Nephron progenitor cell (in vitro differentiated cells): ENCODE data around the gene ZNF700.
"Not testable (repeated sequence)": the region's sequence is repeated elsewhere in the genome, so short reads cannot be mapped to it uniquely, and the experiment has no call there.

Experiments used
- DNase-seq: peaks from one replicate; pipeline ENCODE4 v3.0.0; 2021
- H3K27ac Mint-ChIP-seq: 2 replicates; pipeline ENCODE4 v1.8.0; 2021; ENCODE audit warnings: mild to moderate bottlenecking, moderate library complexity, mixed read lengths
- H3K27me3 Mint-ChIP-seq: 2 replicates; pipeline ENCODE4 v1.8.0; 2021; ENCODE audit warnings: mild to moderate bottlenecking, low read depth, mixed read lengths; ENCODE audit not compliant: poor library complexity
- H3K36me3 Mint-ChIP-seq: 2 replicates; pipeline ENCODE4 v1.8.0; 2021; ENCODE audit warnings: low read depth, mixed read lengths
- H3K4me1 Mint-ChIP-seq: 2 replicates; pipeline ENCODE4 v1.8.0; 2021; ENCODE audit warnings: mixed read lengths
- H3K4me3 Mint-ChIP-seq: 2 replicates; pipeline ENCODE4 v1.8.0; 2021; ENCODE audit warnings: mild to moderate bottlenecking, moderate library complexity, mixed read lengths
- H3K9me3 Mint-ChIP-seq: 2 replicates; pipeline ENCODE4 v1.8.0; 2021; ENCODE audit warnings: mild to moderate bottlenecking, moderate library complexity, mixed read lengths
- TF ChIP-seq, protein P1 (sequence below): fragments of 200-600 bp; sonication (generic); IDR thresholded peaks from 2 replicates; pipeline ENCODE4 v1.5.0; 2021; ENCODE audit warnings: antibody characterized with exemption

The ZNF700 gene

DNA sequence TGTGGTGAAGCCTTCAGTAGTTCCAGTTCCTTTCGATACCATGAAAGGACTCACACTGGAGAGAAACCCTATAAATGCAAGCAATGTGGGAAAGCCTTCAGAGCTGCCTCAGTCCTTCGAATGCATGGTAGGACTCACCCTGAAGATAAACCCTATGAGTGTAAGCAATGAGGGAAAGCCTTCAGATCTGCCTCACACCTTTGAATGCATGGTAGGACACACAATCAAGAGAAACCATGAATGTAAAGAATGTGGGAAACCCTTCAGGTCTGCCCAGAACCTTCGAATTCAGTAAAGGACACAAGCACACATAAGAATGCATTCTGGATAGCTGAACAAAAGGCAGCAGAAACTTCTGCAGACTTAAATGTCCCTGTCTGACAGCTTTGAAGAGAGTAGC is 19.0 kb upstream of the ZNF700 start:
- DNase-seq, result no peak
- TF ChIP-seq, protein P1, sequence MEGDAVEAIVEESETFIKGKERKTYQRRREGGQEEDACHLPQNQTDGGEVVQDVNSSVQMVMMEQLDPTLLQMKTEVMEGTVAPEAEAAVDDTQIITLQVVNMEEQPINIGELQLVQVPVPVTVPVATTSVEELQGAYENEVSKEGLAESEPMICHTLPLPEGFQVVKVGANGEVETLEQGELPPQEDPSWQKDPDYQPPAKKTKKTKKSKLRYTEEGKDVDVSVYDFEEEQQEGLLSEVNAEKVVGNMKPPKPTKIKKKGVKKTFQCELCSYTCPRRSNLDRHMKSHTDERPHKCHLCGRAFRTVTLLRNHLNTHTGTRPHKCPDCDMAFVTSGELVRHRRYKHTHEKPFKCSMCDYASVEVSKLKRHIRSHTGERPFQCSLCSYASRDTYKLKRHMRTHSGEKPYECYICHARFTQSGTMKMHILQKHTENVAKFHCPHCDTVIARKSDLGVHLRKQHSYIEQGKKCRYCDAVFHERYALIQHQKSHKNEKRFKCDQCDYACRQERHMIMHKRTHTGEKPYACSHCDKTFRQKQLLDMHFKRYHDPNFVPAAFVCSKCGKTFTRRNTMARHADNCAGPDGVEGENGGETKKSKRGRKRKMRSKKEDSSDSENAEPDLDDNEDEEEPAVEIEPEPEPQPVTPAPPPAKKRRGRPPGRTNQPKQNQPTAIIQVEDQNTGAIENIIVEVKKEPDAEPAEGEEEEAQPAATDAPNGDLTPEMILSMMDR, result no peak
- Mint-ChIP-seq H3K27ac (no peak overlapping the region), H3K4me1 (no peaks in the 10 kb centered on the region), H3K27me3 (peaks cover 4% of the 10 kb centered on the region), H3K9me3 (peaks cover 100% of the 10 kb centered on the region), H3K36me3 (peaks cover 87% of the 10 kb centered on the region), H3K4me3 (no peak overlapping the region)

- not testable (repeated sequence) for H3K4me1 Mint-ChIP-seq, H3K27me3 Mint-ChIP-seq, H3K4me3 Mint-ChIP-seq, DNase-seq, H3K27ac Mint-ChIP-seq
- H3K36me3 Mint-ChIP-seq, result peaks cover 67% of the 10 kb centered on the region
- peaks cover 98% of the 10 kb centered on the region for H3K9me3 Mint-ChIP-seq
Measured at GRCh38 chr19:11911937-11912336, 13.0 kb upstream of the ZNF700 start.

DNA sequence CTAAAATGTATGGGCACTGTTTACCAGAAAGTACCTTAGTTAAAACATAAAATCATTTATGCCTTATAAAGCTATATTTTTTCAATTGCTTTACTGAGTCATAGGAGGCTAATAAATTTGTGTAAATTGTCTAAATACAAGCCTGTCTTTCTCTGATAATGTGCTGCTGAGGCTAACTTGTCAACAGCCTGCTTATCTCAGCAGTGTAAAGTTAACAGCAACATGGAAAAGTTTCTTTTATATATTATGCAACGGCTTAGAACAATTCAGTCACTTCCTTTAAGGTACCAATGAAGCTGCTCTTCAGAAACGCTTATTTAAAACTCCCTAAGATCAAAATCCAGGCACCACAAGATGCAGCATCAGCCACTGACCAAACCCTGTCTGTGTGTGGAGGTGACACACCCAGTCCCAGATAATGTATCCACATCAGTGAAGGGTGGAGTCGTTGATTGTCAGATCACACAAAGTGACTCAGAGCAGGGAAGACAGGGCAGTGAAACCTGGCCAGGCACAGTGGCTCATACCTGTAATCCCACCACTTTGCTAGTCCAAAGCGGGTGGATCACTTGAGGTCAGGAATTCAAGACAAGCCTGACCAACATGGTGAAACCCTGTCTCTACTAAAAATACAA is 10.4 kb upstream of the ZNF700 start:
- H3K4me3 Mint-ChIP-seq, H3K4me1 Mint-ChIP-seq, H3K27ac Mint-ChIP-seq, H3K27me3 Mint-ChIP-seq, DNase-seq: not testable (repeated sequence)
- Mint-ChIP-seq H3K9me3 (peaks cover 96% of the 10 kb centered on the region), H3K36me3 (peaks cover 57% of the 10 kb centered on the region)

DNA sequence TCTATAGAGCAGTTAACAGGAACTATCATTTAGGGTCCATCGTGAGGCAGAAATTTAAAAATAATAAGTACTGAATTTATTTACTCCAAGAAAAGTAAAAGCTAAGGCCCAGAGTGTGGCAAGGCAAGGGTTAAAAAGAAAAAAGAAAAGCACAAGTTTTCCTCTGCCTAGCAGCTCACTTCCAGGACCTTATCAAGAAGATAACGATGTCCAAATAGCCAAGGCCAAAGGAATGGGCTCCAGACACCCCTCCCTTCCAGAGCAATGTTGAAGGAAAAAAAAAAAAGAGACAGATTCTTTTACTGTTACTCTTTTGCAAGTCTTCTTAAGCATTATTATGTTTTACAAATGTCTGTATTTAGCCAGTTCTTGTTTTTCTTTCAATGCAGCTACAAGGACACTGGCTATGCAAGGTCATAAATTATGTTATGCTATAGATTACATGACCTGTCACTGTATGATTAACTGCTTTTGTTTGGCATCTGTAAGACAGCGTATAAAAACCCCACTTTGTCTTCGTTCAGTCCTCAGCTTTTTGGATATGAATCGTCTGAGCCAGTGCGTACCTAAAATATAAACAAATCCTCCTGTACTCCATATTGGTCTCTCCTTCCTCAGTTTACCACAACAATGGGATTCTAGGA is 2.9 kb upstream of the ZNF700 start:
- Mint-ChIP-seq H3K36me3 (peaks cover 36% of the 10 kb centered on the region), H3K27me3 (peaks cover 7% of the 10 kb centered on the region), H3K27ac (no peak overlapping the region), H3K9me3 (peaks cover 70% of the 10 kb centered on the region), H3K4me1 (peaks cover 31% of the 10 kb centered on the region), H3K4me3 (no peak overlapping the region)
- no peak for DNase-seq
- TF ChIP-seq, protein P1, result no peak

DNA sequence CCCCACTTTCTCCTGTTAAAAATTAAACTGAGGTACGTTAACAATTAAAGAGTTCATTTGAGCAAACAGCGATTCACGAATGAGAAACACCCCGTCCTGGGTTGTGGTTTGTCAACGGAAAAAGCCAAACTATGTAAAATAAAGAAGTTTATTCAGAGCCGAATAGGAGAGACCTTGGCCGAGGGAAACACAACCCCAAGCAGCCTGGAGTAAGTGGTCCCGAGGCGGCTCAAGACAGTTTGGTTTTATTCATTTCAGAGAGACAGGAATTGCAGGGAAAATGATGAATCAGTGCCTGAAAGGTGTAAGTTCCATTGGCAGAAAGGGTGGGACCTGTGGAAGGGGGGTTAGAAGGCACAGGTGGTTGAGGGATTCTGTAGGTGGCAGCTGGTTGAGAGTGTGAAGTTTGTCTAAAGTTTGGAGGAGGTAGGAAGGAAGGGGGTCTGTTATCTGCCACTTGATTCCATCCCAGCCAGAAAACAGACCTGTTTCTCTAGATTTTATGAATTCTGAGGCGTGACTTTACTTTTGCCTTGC is 812 bp downstream of the ZNF700 start:
- H3K27ac Mint-ChIP-seq, result peak overlapping the region; percentile 34
- peaks cover 57% of the 10 kb centered on the region for H3K36me3 Mint-ChIP-seq
- peaks cover 31% of the 10 kb centered on the region for H3K4me1 Mint-ChIP-seq
- H3K27me3 Mint-ChIP-seq, DNase-seq: not testable (repeated sequence)
- H3K9me3 Mint-ChIP-seq, result peaks cover 73% of the 10 kb centered on the region
- peak overlapping the region; percentile 99 for H3K4me3 Mint-ChIP-seq

DNA sequence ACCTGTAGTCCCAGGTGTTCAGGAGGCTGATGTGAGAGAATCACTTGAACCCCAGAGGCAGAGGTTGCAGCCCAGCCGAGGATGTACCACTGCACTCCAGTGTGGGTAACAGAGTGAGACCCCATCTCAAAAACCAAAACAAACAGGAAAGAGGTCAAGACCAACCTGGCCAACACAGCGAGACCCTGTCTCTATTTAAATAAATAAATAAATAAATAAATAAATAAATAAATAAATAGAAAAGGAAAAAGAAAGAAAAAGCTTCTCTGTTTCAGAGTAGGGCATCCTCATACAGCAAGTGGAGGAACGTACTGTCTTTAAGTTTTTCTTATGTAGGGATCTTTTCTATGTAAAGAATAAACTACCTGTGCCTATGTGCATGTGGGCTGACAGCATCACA is 2.3 kb downstream of the ZNF700 start:
- peaks cover 84% of the 10 kb centered on the region for H3K9me3 Mint-ChIP-seq
- no peak overlapping the region for H3K4me3 Mint-ChIP-seq
- TF ChIP-seq, protein P1, result no peak
- peaks cover 72% of the 10 kb centered on the region for H3K36me3 Mint-ChIP-seq
- H3K27me3 Mint-ChIP-seq, result peaks cover 3% of the 10 kb centered on the region
- H3K4me1 Mint-ChIP-seq, result peaks cover 31% of the 10 kb centered on the region
- DNase-seq, result no peak
- H3K27ac Mint-ChIP-seq, result no peak overlapping the region

DNA sequence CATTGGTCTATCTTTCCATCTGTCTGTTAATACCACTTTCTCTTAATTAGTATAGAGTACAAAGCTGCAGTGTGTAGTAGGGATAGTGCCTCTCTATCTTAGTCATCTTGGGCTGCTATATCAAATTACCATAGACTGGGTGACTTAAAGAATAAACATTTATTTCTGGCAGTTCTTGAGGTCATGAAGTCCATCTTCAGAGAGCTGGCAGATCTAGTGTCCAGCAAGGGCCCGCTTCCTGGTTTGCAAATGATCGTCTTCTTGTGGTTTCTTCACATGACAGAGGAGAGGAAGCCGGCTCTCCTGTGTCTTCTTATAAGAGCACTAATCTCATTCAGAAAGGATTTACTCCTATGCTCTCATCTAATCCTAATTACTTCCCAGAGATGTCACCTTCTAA is 6.1 kb downstream of the ZNF700 start:
- Mint-ChIP-seq H3K4me3 (no peak overlapping the region), H3K9me3 (peaks cover 97% of the 10 kb centered on the region), H3K27ac (no peak overlapping the region), H3K27me3 (peaks cover 3% of the 10 kb centered on the region), H3K4me1 (peaks cover 7% of the 10 kb centered on the region), H3K36me3 (peaks cover 98% of the 10 kb centered on the region)
- no peak for DNase-seq
- TF ChIP-seq, protein P1, result no peak
